ENCODE results near the gene GAK.

GAK gene

GRCh38 chr4:882646-883045 is 49.5 kb downstream of the GAK start:
- no peak for TF ChIP-seq CTCF (IDR thresholded peaks at IDR 0.05; ENCODE audit: low read depth, low read length)
- H3K4me3 ChIP-seq (replicated peaks in 1 of 2; ENCODE audit: low read depth in 2 of 2, low read length in 2 of 2): no peak overlapping the region

GRCh38 chr4:881709-882108 is 50.4 kb downstream of the GAK start:
- no peak overlapping the region for H3K4me3 ChIP-seq (replicated peaks in 1 of 2; ENCODE audit: low read depth in 2 of 2, low read length in 2 of 2)
- no peak for TF ChIP-seq CTCF (IDR thresholded peaks at IDR 0.05; ENCODE audit: low read depth, low read length)
- DNase-seq (ENCODE audit: low read depth in 2 of 2): no peak

More at GRCh38 chr4:882646-883045, 49.5 kb downstream of the GAK start:
- DNase-seq (ENCODE audit: low read depth in 2 of 2): no peak

- no peak for DNase-seq (ENCODE audit: low read depth in 2 of 2)
- H3K4me3 ChIP-seq (replicated peaks in 1 of 2; ENCODE audit: low read depth in 2 of 2, low read length in 2 of 2): no peak overlapping the region
- no peak for TF ChIP-seq CTCF (IDR thresholded peaks at IDR 0.05; ENCODE audit: low read depth, low read length)
Measured at GRCh38 chr4:880684-881405, 51.3 kb downstream of the GAK start.

- no peak for DNase-seq (ENCODE audit: low read depth in 2 of 2)
- TF ChIP-seq CTCF (IDR thresholded peaks at IDR 0.05; ENCODE audit: low read depth, low read length): no peak
Measured at GRCh38 chr4:879729-880077, 52.4 kb downstream of the GAK start.

GRCh38 chr4:878796-879728 is 53.1 kb downstream of the GAK start:
- TF ChIP-seq CTCF (IDR thresholded peaks at IDR 0.05; ENCODE audit: low read depth, low read length): no peak
- no peak for DNase-seq (ENCODE audit: low read depth in 2 of 2)
- H3K4me3 ChIP-seq (replicated peaks in 1 of 2; ENCODE audit: low read depth in 2 of 2, low read length in 2 of 2): no peak overlapping the region

More at GRCh38 chr4:879729-880077, 52.4 kb downstream of the GAK start:
- no peak overlapping the region for H3K4me3 ChIP-seq (replicated peaks in 1 of 2; ENCODE audit: low read depth in 2 of 2, low read length in 2 of 2)

- TF ChIP-seq CTCF (IDR thresholded peaks at IDR 0.05; ENCODE audit: low read depth, low read length): no peak
- no peak for DNase-seq (ENCODE audit: low read depth in 2 of 2)
- no peak overlapping the region for H3K4me3 ChIP-seq (replicated peaks in 1 of 2; ENCODE audit: low read depth in 2 of 2, low read length in 2 of 2)
Measured at GRCh38 chr4:877502-877901, 54.6 kb downstream of the GAK start.
